Common myeloid progenitor, CD34-positive (primary cell): ENCODE data around the gene DHCR7.

Experiments used
- CTCF ChIA-PET: fragments of 350-600 bp; sonication (Branson Sonifier 250); formaldehyde crosslinking; loops from one replicate; lab custom pipeline; 2021; ENCODE audit warnings: antibody characterized with exemption; lab: Charles Lee
- POLR2A ChIA-PET: fragments of 350-600 bp; sonication (Branson Sonifier 250); formaldehyde crosslinking; loops from one replicate; lab custom pipeline; 2021; ENCODE audit warnings: antibody characterized with exemption; lab: Charles Lee
- DNase-seq, 3 donors: peaks; one replicate each; pipeline versions ENCODE4 v3.0.0 to v3.0.0-alpha.2; 2013
- H3K27ac ChIP-seq, 2 experiments: 1 replicate in 1 of 2; 2 replicates in 1 of 2; pipeline ENCODE4 v1.7.0; 2013; ENCODE audit warnings: inconsistent platforms in 2 of 2, low read length in 2 of 2, mild to moderate bottlenecking in 2 of 2, low read depth in 1 of 2, moderate library complexity in 1 of 2; ENCODE audit not compliant: severe bottlenecking in 2 of 2, insufficient read depth in 1 of 2, poor library complexity in 1 of 2
- H3K27me3 ChIP-seq, 5 experiments: replicated peaks in 2 of 5; 1 replicate in 3 of 5; 2 replicates in 2 of 5; pipeline versions ENCODE4 v1.6.1 to v1.7.0; 2013; ENCODE audit warnings: low read length in 4 of 5, mild to moderate bottlenecking in 2 of 5, moderate library complexity in 2 of 5, inconsistent platforms in 1 of 5; ENCODE audit not compliant: insufficient read depth in 5 of 5, control insufficient read depth in 4 of 5
- H3K36me3 ChIP-seq, 4 experiments: 1 replicate in 2 of 4; 2 replicates in 2 of 4; pipeline versions ENCODE4 v1.6.1 to v1.7.0; 2013; ENCODE audit warnings: low read length in 3 of 4, control low read depth in 1 of 4, mild to moderate bottlenecking in 1 of 4; ENCODE audit not compliant: control insufficient read depth in 4 of 4, insufficient read depth in 4 of 4
- H3K4me1 ChIP-seq, 4 experiments: 1 replicate in 3 of 4; 2 replicates in 1 of 4; pipeline versions ENCODE4 v1.6.1 to v1.7.1; 2013; ENCODE audit warnings: low read length in 3 of 4, mild to moderate bottlenecking in 3 of 4, control low read depth in 1 of 4, inconsistent platforms in 1 of 4, moderate library complexity in 1 of 4; ENCODE audit not compliant: control insufficient read depth in 4 of 4, insufficient read depth in 4 of 4; ENCODE audit errors: control extremely low read depth in 1 of 4
- H3K4me3 ChIP-seq, 7 experiments: 1 replicate in 4 of 7; 2 replicates in 3 of 7; pipeline versions ENCODE4 v1.5.1 to v1.7.0; 2013; ENCODE audit warnings: mild to moderate bottlenecking in 7 of 7, low read length in 6 of 7, moderate library complexity in 6 of 7, inconsistent platforms in 2 of 7, low read depth in 2 of 7, control low read depth in 1 of 7; ENCODE audit not compliant: insufficient read depth in 4 of 7, control insufficient read depth in 1 of 7; ENCODE audit errors: extremely low read depth in 1 of 7
- H3K9me3 ChIP-seq, 5 experiments: 1 replicate in 4 of 5; 2 replicates in 1 of 5; pipeline versions ENCODE4 v1.6.1 to v1.7.1; 2013; ENCODE audit warnings: low read length in 4 of 5, mild to moderate bottlenecking in 2 of 5, inconsistent platforms in 1 of 5, low read depth in 1 of 5, moderate library complexity in 1 of 5; ENCODE audit not compliant: control insufficient read depth in 4 of 5, insufficient read depth in 2 of 5; ENCODE audit errors: control extremely low read depth in 1 of 5
- WGBS: methylation state at CpG from one replicate; pipeline ENCODE4 v1.1.5; 2013; ENCODE audit not compliant: insufficient coverage; 5-methylcytosine and 5-hydroxymethylcytosine counted together

The DHCR7 gene

GRCh38 chr11:71484248-71485062 lies 36.3 kb upstream of the DHCR7 start:
- no peak overlapping the region for H3K27ac ChIP-seq
- H3K36me3 ChIP-seq: peaks cover 6 to 89% (median 71%) of the 10 kb centered on the region in 4 experiments
- no peaks in the 10 kb centered on the region for H3K27me3 ChIP-seq
- ChIA-PET CTCF (no interaction called here), POLR2A (no interaction called here)
- no peak for DNase-seq
- no peak overlapping the region for H3K4me3 ChIP-seq
- no peaks in the 10 kb centered on the region for H3K9me3 ChIP-seq
- WGBS: 96% methylated on average over 20 of the region's 23 CpGs
- no peaks in the 10 kb centered on the region for H3K4me1 ChIP-seq

- Histone ChIP-seq H3K4me3 (no peak overlapping the region), H3K9me3 (no peaks in the 10 kb centered on the region), H3K36me3 (peaks cover 6 to 88% (median 73%) of the 10 kb centered on the region in 4 experiments), H3K27ac (no peak overlapping the region), H3K27me3 (no peaks in the 10 kb centered on the region), H3K4me1 (no peaks in the 10 kb centered on the region)
- CTCF ChIA-PET: no interaction called here
- no peak for DNase-seq
- WGBS: 93% methylated on average over 5 of the region's 6 CpGs
- POLR2A ChIA-PET: no interaction called here
Observed at GRCh38 chr11:71483692-71484091, 35.5 kb upstream of the DHCR7 start.

- whole genome bisulfite sequencing: 97% methylated on average over 11 of the region's 13 CpGs
- POLR2A ChIA-PET: interaction anchor here (0.6 kb wide), 1 partner anchor 9 kb away, joined by 3 read pairs; no protein-coding TSS in a partner anchor
- Histone ChIP-seq H3K9me3 (no peaks in the 10 kb centered on the region), H3K27ac (no peak overlapping the region), H3K4me1 (no peaks in the 10 kb centered on the region), H3K4me3 (no peak overlapping the region), H3K36me3 (peaks cover 6 to 89% (median 78%) of the 10 kb centered on the region in 4 experiments), H3K27me3 (no peaks in the 10 kb centered on the region)
- CTCF ChIA-PET: no interaction called here
- DNase-seq: no peak
Observed at GRCh38 chr11:71482746-71483364, 34.7 kb upstream of the DHCR7 start.

DNA sequence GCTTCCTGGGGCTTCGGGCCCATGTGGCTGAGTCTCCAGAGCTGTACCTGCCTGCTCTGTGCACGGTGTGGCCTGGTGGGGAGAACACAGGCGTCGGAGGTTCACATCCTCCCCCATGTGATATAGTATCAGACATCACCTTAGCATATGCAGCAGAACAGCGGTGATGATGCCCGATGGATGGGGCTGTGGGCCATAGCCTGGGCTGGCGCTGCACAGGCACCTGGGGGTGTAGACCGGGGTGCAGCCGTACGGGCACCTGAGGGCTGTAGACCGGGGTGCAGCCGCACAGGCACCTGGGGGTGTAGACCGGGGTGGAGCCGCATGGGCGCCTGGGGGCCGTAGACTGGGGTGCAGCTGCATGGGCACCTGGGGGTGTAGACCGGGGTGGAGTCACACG lies 34.0 kb upstream of the DHCR7 start:
- Histone ChIP-seq H3K27me3 (no peaks in the 10 kb centered on the region), H3K4me1 (no peaks in the 10 kb centered on the region), H3K9me3 (no peaks in the 10 kb centered on the region), H3K36me3 (peaks cover 6 to 91% (median 83%) of the 10 kb centered on the region in 4 experiments), H3K4me3 (no peak overlapping the region), H3K27ac (no peak overlapping the region)
- 100% methylated on average over 7 of the region's 18 CpGs for WGBS
- DNase-seq: no peak
- CTCF ChIA-PET: no interaction called here
- POLR2A ChIA-PET: interaction anchor here (0.6 kb wide), 1 partner anchor 10 kb away, joined by 3 read pairs; no protein-coding TSS in a partner anchor

DNA sequence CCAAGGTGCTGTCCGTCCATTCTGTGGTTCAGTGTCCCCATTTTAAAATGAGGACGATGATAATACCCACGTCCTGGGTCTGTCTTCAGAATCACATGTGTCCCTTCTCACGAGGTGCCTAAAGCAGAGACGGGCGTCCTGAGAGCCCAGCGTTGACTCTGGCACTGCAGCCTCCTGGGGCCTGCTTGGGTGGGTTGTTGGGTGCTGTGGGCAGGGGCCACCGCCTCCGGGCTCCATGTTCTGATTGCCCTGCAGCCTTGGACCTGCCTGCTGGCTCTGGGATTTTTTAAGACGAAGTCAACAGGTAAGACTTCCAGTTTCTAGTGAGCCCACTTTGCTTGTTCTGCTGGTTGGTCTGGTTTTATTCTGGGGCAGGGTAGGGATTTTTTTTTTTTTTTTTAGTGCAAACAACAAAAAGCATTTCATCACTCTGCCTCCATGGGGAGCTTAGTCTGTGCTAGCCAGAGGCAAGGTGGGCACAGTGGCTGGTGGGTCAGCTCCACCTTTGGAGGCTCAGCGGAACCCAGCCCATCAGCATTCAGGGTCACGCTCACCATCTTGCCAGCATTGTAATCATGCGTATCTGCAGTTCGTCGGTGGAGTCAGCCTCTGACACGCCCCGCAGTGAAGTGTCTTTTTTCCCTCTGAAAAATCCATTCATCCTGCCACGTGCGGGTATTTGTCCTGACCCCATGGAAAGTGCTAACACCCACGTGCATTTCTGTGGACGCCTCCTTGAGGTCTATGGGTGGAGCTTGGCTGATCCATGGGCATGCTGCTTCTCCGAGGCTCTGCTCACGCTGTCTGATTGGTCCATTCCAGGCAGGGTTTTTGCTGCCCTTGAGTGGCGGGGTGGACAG lies 33.1 kb upstream of the DHCR7 start:
- Histone ChIP-seq H3K9me3 (no peaks in the 10 kb centered on the region), H3K27ac (no peak overlapping the region), H3K4me1 (no peaks in the 10 kb centered on the region), H3K36me3 (peaks cover 8 to 94% (median 88%) of the 10 kb centered on the region in 4 experiments), H3K4me3 (no peak overlapping the region), H3K27me3 (no peaks in the 10 kb centered on the region)
- CTCF ChIA-PET: no interaction called here
- POLR2A ChIA-PET: no interaction called here
- WGBS: 97% methylated on average over 23 of the region's 24 CpGs
- no peak for DNase-seq

GRCh38 chr11:71478528-71478840 lies 30.3 kb upstream of the DHCR7 start:
- CTCF ChIA-PET: no interaction called here
- H3K9me3 ChIP-seq: no peaks in the 10 kb centered on the region
- DNase-seq: no peak
- no peaks in the 10 kb centered on the region for H3K4me1 ChIP-seq
- H3K27me3 ChIP-seq: no peaks in the 10 kb centered on the region
- no peak overlapping the region for H3K4me3 ChIP-seq
- WGBS: 100% methylated on average over 9 of the region's 11 CpGs
- POLR2A ChIA-PET: no interaction called here
- H3K36me3 ChIP-seq: peaks cover 5 to 93% (median 83%) of the 10 kb centered on the region in 4 experiments
- no peak overlapping the region for H3K27ac ChIP-seq
